Measurements from ENCODE around the gene TOMM5.

- TF ChIP-seq CTCF (IDR thresholded peaks at IDR 0.05) (no peak), POLR2AphosphoS5 (IDR thresholded peaks at IDR 0.05) (no peak)
Observed at GRCh38 chr9:37621273-37622121, 29.1 kb upstream of the TOMM5 start.

Data from upper lobe of left lung (tissue), 4 donors.